Measurements from ENCODE around the gene ZNF613.
"Not testable (repeated sequence)": the region's sequence is repeated elsewhere in the genome, so short reads cannot be mapped to it uniquely, and the experiment has no call there.

ZNF613 gene

DNA sequence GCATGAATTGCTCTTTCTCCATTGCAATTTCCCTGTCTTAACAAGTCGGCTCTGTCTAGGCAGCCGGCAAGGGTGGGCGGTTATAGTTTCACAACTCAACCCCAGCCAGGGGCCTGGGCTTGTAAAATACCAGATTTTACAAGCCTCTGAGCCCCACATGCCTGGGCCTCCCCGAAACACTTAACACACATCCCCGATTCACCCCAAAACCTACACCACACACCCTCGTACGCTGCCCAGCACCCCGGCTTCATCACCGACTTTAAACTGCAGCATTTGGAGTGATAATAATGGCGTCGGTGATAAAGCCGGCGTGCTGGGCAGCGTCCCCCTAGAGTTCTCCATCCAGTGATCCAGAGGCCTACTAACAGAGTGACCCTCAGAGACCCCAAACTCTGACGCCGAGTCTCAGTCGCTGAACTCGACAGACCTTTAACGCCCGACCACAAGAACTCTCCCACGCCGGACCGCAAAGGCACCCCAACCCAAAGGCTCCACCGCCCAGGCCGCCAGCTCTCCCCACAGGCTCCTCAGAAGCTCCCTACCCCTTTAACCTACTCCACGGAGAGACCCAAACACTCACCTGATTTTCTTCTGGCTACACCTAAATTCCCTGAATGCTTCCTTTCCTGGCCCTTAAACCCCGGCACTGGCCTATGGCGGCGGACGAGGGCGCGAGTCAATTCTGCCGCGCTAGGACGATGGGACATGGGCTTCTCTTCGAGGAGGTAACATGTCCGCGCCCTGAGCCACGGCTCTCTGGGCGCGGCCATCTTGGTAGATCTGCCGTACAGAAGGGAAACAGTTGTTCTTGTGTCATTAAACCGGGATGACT is 22.7 kb upstream of the ZNF613 start, which contains the start of gene ZNF649:
Gene ZNF649, minus strand, starts transcription at position 687 of the 835 bp plus-strand sequence. CDS start 4,910 bp downstream, outside the sequence.
- H3K9ac ChIP-seq = peak within 1 kb of the TSS; percentile 86 to 98 (median 90)
- TF ChIP-seq Cebpa-rat (IDR thresholded peaks at IDR 0.05) = peak in 4 of 11 experiments; percentile 19 to 88 (median 62); a peak in 5 of 22 replicates
- no peaks in the 10 kb centered on the region for H3K27me3 ChIP-seq
- peak within 1 kb of the TSS; percentile 82 to 98 (median 91) for H3K27ac ChIP-seq
- peaks cover 37 to 48% (median 43%) of the 10 kb centered on the region in 11 experiments for H3K36me3 ChIP-seq
- H3K4me3 ChIP-seq = peak within 1 kb of the TSS; percentile 75 to 89 (median 81)
- peaks cover 77 to 92% (median 86%) of the 10 kb centered on the region in 11 experiments for H3K9me3 ChIP-seq (replicated peaks in 1 of 11)
- H3K4me1 ChIP-seq = peaks cover 0 to 12% (median 10%) of the 10 kb centered on the region in 10 experiments; a peak in 11 of 20 replicates
- H3K4me2 ChIP-seq = peak within 1 kb of the TSS; percentile 77 to 93 (median 83)
- no peaks in the 10 kb centered on the region; a peak in 1 of 22 replicates for H4K20me1 ChIP-seq

DNA sequence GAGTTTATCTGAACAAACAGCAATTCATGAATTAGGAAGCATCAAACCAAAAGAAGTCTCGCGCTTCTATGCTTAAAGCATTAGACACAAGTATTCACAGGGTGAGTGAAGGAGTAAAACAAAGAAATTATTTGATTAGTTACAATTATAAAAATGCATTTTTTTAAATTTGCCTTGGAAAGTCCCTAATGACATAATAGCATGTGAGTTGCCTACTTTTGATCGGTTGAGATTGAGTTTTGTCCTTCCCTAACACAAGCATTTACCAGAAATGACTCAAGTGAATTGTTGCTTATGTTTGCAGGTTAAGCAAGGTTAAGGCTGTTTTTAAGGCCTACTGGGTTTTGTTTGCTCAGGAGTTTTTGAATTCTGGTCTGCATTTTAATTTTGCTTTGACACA is 22.1 kb upstream of the ZNF613 start:
- Histone ChIP-seq H3K27ac (peak overlapping the region in 4 of 11 experiments; percentile 85 to 98 (median 92); a peak in 9 of 22 replicates), H4K20me1 (no peaks in the 10 kb centered on the region; a peak in 1 of 22 replicates), H3K4me2 (no peak overlapping the region), H3K4me3 (peak overlapping the region in 7 of 10 experiments; percentile 75 to 89 (median 79); a peak in 11 of 20 replicates), H3K27me3 (no peaks in the 10 kb centered on the region), H3K4me1 (peaks cover 0 to 12% (median 10%) of the 10 kb centered on the region in 10 experiments; a peak in 11 of 20 replicates), H3K9me3 (replicated peaks in 1 of 11) (peaks cover 77 to 92% (median 86%) of the 10 kb centered on the region in 11 experiments), H3K9ac (peak overlapping the region in 5 of 11 experiments; percentile 86 to 98 (median 94); a peak in 5 of 22 replicates), H3K36me3 (peaks cover 30 to 42% (median 36%) of the 10 kb centered on the region in 11 experiments)
- no peak for TF ChIP-seq Cebpa-rat (IDR thresholded peaks at IDR 0.05)

DNA sequence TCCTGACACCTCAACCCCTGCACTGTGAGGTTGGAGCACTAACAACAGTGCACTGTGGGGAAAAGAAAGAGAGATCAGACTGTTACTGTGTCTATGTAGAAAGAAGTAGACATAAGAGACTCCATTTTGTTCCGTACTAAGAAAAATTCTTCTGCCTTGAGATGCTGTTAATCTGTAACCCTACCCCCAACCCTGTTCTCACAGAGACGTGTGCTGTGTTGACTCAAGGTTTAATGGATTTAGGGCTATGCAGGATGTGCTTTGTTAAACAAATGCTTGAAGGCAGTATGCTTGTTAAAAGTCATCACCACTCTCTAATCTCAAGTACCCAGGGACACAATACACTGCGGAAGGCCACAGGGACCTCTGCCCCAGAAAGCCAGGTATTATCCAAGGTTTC is 21.6 kb upstream of the ZNF613 start:
- H3K36me3 ChIP-seq = peaks cover 26 to 37% (median 32%) of the 10 kb centered on the region in 11 experiments
- peaks cover 0 to 12% (median 10%) of the 10 kb centered on the region in 10 experiments; a peak in 11 of 20 replicates for H3K4me1 ChIP-seq
- not testable (repeated sequence) for H4K20me1 ChIP-seq, H3K9ac ChIP-seq, H3K4me2 ChIP-seq, H3K27ac ChIP-seq, H3K27me3 ChIP-seq
- H3K4me3 ChIP-seq = peak overlapping the region in 1 of 10 experiments; percentile 15; a peak in 2 of 20 replicates
- H3K9me3 ChIP-seq (replicated peaks in 1 of 11) = peaks cover 76 to 92% (median 86%) of the 10 kb centered on the region in 11 experiments

DNA sequence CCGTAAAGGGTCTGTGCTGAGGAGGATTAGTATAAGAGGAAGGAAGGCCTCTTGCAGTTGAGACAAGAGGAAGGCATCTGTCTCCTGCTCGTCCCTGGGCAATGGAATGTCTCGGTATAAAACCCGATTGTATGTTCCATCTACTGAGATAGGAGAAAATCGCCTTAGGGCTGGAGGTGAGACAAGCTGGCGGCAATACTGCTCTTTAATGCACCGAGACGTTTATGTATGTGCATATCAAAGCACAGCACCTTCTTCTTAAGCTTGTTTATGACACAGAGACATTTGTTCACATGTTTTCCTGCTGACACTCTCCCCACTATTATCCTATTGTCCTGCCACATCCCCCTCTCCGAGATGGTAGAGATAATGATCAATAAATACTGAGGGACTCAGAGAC is 21.2 kb upstream of the ZNF613 start:
- H3K27me3 ChIP-seq, H3K4me2 ChIP-seq, H4K20me1 ChIP-seq, H3K27ac ChIP-seq, H3K9ac ChIP-seq, H3K4me3 ChIP-seq: not testable (repeated sequence)
- peaks cover 75 to 92% (median 86%) of the 10 kb centered on the region in 11 experiments for H3K9me3 ChIP-seq (replicated peaks in 1 of 11)
- peaks cover 21 to 33% (median 27%) of the 10 kb centered on the region in 11 experiments for H3K36me3 ChIP-seq
- H3K4me1 ChIP-seq = peaks cover 0 to 12% (median 10%) of the 10 kb centered on the region in 10 experiments; a peak in 11 of 20 replicates

DNA sequence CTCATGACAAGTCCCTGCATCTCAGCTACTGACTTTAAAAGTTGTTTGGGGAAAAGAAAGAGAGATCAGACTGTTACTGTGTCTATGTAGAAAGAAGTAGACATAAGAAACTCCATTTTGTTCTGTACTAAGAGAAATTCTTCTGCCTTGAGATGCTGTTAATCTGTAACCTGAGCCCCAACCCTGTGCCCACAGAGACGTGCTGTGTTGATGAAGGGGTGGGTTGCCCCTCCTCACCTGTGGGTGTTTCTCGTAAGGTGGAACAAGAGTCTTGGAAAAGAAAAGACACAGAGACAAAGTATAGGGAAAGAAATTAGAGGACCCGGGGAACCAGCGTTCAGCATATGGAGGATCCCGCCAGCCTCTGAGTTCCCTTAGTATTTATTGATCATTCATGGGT is 19.3 kb upstream of the ZNF613 start:
- not testable (repeated sequence) for H3K27me3 ChIP-seq, H3K9ac ChIP-seq, H3K4me2 ChIP-seq, H4K20me1 ChIP-seq, H3K4me3 ChIP-seq, H3K27ac ChIP-seq
- Histone ChIP-seq H3K9me3 (replicated peaks in 1 of 11) (peaks cover 75 to 92% (median 86%) of the 10 kb centered on the region in 11 experiments), H3K4me1 (peaks cover 0 to 10% (median 10%) of the 10 kb centered on the region in 10 experiments; a peak in 11 of 20 replicates), H3K36me3 (peaks cover 3 to 14% (median 8%) of the 10 kb centered on the region in 11 experiments)

DNA sequence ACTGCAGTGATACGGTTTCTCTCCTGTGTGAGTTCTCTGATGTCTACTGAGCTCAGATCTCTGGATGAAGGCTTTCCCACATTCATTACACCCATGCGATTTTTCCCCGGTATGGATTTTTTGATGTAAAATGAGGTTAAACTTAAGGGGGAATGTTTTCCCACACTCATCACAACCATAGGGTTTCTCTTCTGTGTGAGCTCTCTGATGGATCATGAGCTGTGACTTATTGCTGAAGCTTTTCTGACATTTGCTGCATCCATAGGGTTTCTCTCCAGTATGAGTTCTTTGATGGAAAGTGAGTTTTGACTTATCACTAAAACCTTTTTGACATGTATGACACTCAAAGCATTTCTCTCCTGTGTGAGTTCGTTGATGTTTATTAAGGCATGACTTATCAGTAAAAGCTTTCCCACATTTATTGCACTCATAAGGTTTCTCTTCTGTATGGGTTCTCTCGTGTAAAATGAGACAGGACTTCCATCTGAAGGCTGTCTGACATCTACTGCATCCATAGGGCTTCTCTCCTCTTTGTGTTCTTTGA is 11.9 kb upstream of the ZNF613 start:
- H3K27ac ChIP-seq = no peak overlapping the region
- no peak overlapping the region for H3K4me2 ChIP-seq
- peaks cover 0 to 3% (median 0%) of the 10 kb centered on the region in 10 experiments; a peak in 2 of 20 replicates for H3K4me1 ChIP-seq
- H4K20me1 ChIP-seq = no peaks in the 10 kb centered on the region
- H3K27me3 ChIP-seq = no peaks in the 10 kb centered on the region
- peak overlapping the region in 3 of 10 experiments; percentile 3 to 25 (median 6); a peak in 4 of 20 replicates for H3K4me3 ChIP-seq
- H3K9me3 ChIP-seq (replicated peaks in 1 of 11) = peaks cover 98 to 100% (median 100%) of the 10 kb centered on the region in 11 experiments
- peaks cover 0 to 6% (median 0%) of the 10 kb centered on the region in 11 experiments; a peak in 2 of 22 replicates for H3K36me3 ChIP-seq
- TF ChIP-seq Cebpa-rat (IDR thresholded peaks at IDR 0.05) = no peak
- no peak overlapping the region for H3K9ac ChIP-seq

DNA sequence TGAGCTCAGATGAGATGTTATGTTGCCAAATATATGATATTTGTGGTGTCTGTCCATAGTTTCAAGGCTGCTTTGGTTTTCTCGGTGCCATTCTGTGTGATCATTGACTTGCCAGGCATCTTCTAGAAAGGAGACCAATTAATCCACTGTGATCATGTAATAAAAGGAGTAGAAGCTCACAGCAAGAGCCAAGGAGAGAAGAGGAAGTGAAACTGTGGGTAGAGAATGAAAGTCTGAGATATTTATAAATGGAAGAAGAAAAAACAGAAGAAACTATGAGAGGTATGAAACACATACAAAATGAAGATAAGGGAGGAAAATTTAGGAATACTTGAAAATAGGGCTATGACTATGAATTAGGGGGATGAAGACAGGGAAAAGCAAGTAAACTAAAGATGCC is 11.1 kb upstream of the ZNF613 start:
- Histone ChIP-seq H3K36me3 (peaks cover 0 to 6% (median 0%) of the 10 kb centered on the region in 11 experiments; a peak in 2 of 22 replicates), H3K9ac (no peak overlapping the region), H4K20me1 (no peaks in the 10 kb centered on the region), H3K4me2 (no peak overlapping the region; a peak in 1 of 22 replicates), H3K27me3 (no peaks in the 10 kb centered on the region), H3K9me3 (replicated peaks in 1 of 11) (peaks cover 100% of the 10 kb centered on the region in 11 experiments), H3K27ac (no peak overlapping the region), H3K4me1 (peaks cover 0 to 3% (median 0%) of the 10 kb centered on the region in 10 experiments; a peak in 2 of 20 replicates), H3K4me3 (peak overlapping the region in 2 of 10 experiments; percentile 2 to 10; a peak in 2 of 20 replicates)
- no peak for TF ChIP-seq Cebpa-rat (IDR thresholded peaks at IDR 0.05)

DNA sequence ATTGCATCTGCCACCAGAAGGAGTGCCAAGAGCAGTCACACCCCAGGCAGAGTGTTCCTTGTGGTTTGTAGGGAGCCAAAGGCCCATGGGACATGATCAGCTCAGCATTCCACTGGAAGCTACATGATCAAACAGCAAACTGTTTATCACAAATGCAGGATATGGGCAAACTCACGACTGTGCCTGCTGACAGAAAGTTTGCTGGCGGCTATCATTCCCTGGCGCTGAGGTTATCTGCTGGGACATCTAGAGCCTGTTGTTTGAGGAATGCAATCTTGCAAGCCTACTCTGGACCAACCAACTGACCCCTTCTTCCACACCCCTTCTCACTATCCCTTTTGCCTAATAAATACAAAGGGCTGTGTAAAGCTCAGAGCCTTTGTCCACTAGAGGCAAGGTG is 7.7 kb upstream of the ZNF613 start:
- no peak overlapping the region for H3K4me2 ChIP-seq
- H3K36me3 ChIP-seq = peaks cover 0 to 15% (median 0%) of the 10 kb centered on the region in 11 experiments; a peak in 4 of 22 replicates
- H3K27me3 ChIP-seq = no peaks in the 10 kb centered on the region
- peak overlapping the region in 2 of 10 experiments; percentile 1 to 15; a peak in 2 of 20 replicates for H3K4me3 ChIP-seq
- H3K9ac ChIP-seq = no peak overlapping the region
- H4K20me1 ChIP-seq = no peaks in the 10 kb centered on the region
- TF ChIP-seq Cebpa-rat (IDR thresholded peaks at IDR 0.05) = no peak
- H3K9me3 ChIP-seq (replicated peaks in 1 of 11) = peaks cover 100% of the 10 kb centered on the region in 11 experiments
- peaks cover 0 to 3% (median 0%) of the 10 kb centered on the region in 10 experiments; a peak in 2 of 20 replicates for H3K4me1 ChIP-seq
- no peak overlapping the region for H3K27ac ChIP-seq

Data from BLaER1 treated with 17β-estradiol and CSF1 and Interleukin-3, amounts not matched to agents 10 nM and 100 nM (cell line).